Measurements from ENCODE around the gene ZNF644.

DNA sequence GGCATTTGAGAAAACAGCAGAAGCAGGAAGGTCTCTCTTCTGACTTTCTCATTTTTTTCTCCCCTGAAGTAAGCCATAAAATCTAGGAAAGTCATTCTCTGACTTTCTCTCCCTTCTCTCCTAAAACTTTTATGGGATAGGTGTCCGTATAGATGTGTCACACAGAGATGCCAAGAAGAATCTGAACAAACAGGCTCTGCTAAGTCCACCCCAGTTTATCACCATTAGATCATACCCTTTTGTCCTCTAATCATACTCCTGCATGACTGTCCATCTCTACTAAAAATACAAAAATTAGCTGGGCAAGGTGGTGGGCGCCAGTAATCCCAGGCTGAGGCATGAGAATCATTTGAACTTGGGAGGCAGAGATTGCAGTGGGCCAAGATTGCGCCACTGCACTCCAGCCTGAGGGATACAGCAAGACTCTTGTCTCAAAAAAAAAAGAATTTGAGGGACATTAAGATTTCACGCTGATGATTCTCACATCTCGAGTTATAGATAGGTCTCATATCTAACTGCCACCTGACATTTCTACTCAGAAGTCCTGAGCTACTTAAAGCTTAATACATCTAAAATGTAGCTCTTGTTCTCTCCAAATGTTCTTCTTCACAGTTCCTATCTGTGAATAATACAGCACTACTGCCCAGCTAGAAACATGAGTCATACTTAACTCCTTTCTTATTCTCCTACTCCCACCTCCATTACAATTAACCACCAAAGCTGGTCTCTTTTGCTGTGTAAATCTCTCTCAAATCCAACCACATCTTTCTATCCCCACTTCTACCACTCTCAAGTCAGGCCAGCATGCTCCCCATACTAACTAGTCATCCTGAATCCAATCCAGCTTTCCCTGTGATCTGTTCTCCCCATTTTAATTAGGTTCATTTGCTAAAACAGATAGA lies 47.7 kb downstream of the ZNF644 start:
- TF ChIP-seq SIN3A (IDR thresholded peaks at IDR 0.05; ENCODE audit: low read depth) (no peak), POLR2AphosphoS5 (IDR thresholded peaks at IDR 0.05; ENCODE audit: low read depth, low read length) (no peak), ZBTB33 (IDR thresholded peaks at IDR 0.05; ENCODE audit: extremely low read depth, insufficient replicate concordance, low read length) (no peak)
- TF ChIP-seq, protein P1, sequence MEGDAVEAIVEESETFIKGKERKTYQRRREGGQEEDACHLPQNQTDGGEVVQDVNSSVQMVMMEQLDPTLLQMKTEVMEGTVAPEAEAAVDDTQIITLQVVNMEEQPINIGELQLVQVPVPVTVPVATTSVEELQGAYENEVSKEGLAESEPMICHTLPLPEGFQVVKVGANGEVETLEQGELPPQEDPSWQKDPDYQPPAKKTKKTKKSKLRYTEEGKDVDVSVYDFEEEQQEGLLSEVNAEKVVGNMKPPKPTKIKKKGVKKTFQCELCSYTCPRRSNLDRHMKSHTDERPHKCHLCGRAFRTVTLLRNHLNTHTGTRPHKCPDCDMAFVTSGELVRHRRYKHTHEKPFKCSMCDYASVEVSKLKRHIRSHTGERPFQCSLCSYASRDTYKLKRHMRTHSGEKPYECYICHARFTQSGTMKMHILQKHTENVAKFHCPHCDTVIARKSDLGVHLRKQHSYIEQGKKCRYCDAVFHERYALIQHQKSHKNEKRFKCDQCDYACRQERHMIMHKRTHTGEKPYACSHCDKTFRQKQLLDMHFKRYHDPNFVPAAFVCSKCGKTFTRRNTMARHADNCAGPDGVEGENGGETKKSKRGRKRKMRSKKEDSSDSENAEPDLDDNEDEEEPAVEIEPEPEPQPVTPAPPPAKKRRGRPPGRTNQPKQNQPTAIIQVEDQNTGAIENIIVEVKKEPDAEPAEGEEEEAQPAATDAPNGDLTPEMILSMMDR (IDR thresholded peaks at IDR 0.05 in 2 of 3, conservative IDR thresholded peaks at IDR 0.05 in 1 of 3; ENCODE audit: borderline replicate concordance in 1 of 3, insufficient read depth in 1 of 3, low read depth in 2 of 3, low read length in 2 of 3), result no peak
- TF ChIP-seq, protein P2, sequence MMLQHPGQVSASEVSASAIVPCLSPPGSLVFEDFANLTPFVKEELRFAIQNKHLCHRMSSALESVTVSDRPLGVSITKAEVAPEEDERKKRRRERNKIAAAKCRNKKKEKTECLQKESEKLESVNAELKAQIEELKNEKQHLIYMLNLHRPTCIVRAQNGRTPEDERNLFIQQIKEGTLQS (IDR thresholded peaks at IDR 0.05), result no peak
